ENCODE results near the gene CD6. TPM values are rescaled to one million over a fixed set of nuclear protein-coding genes. Genes with fewer than 3 reads are reported as not detected.

Gene CD6
- total RNA-seq, 1 experiment from 2014 or later, result not detected

DNA sequence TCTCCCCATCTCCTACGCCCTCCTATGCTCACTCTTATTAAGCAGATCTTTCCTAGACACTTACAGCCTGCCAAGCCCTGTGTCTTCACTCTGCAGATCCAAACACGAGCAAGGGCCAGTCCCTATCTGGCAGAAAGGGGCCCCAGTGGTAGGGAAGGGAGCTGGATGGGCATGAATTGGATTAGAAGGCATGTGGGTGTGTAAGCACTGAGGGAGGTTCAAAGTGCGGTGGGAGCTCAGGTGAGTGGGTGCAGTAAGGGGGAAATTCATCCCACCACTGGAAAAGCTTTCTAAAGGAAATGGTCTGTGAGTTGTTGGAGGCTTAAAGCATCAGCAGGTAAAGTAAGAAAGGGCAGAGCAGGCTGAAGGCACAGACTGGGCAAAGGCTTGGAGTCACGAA, 41.7 kb upstream of the CD6 start:
- Histone ChIP-seq H3K9me3 (replicated peaks) (no peaks in the 10 kb centered on the region), H3K27me3 (no peaks in the 10 kb centered on the region), H3K4me1 (peaks cover 8% of the 10 kb centered on the region; the same call in 1 of the 2 replicates), H3K4me3 (no peak overlapping the region), H3K27ac (no peak overlapping the region), H3K36me3 (peaks cover 7% of the 10 kb centered on the region; the same call in 1 of the 2 replicates)
- no peak for DNase-seq

DNA sequence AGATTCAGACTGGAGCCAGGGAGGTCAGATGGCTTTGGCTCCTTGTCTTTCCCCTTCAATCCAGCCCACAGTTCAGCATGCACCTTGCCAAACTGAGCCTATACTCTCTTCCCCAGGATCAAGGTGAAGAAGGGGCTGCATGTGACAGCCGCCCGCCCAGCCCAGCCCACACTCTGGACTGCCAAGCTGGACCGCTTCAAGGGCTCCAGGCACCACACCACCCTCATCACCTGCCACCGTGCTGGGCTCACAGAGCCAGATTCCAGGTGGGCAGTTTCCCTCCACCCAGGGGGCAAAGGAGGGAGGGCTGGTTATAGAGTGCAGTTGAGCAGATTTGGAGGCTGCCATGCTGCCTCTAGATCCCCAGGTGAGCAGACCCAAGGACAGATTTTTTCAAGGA, 41.1 kb upstream of the CD6 start:
- no peak overlapping the region for H3K27ac ChIP-seq
- H3K4me3 ChIP-seq, result no peak overlapping the region
- peaks cover 7% of the 10 kb centered on the region; the same call in 1 of the 2 replicates for H3K36me3 ChIP-seq

DNA sequence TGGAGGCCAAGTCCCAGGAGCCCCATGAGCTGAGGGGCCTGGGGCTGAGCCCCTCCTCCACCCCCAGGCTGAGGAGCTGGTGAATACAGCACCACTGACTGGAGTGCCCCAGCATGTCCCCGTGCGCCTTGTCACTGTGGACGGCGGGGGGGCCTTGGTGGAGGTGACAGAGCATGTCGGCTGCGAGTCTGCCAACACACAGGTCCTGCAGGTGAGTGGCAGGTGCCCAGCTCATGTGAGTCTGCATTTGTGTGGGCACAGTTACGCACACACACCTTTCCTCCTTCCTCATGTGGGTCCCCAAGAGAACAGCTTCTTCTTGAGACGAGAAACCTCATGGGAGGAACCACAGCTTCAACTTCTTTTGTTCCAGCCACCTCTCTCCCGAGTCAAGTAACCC, 39.6 kb upstream of the CD6 start:
- H3K27me3 ChIP-seq, result no peaks in the 10 kb centered on the region
- no peaks in the 10 kb centered on the region for H3K4me1 ChIP-seq
- H3K4me3 ChIP-seq, result no peak overlapping the region
- no peak overlapping the region for H3K27ac ChIP-seq
- H3K36me3 ChIP-seq, result peaks cover 7% of the 10 kb centered on the region; the same call in 1 of the 2 replicates
- DNase-seq, result no peak
- H3K9me3 ChIP-seq (replicated peaks), result no peaks in the 10 kb centered on the region

More for the DNA sequence above, 41.1 kb upstream of the CD6 start:
- Histone ChIP-seq H3K9me3 (replicated peaks) (no peaks in the 10 kb centered on the region), H3K27me3 (no peaks in the 10 kb centered on the region), H3K4me1 (peaks cover 5% of the 10 kb centered on the region; the same call in 1 of the 2 replicates)
- DNase-seq, result no peak

DNA sequence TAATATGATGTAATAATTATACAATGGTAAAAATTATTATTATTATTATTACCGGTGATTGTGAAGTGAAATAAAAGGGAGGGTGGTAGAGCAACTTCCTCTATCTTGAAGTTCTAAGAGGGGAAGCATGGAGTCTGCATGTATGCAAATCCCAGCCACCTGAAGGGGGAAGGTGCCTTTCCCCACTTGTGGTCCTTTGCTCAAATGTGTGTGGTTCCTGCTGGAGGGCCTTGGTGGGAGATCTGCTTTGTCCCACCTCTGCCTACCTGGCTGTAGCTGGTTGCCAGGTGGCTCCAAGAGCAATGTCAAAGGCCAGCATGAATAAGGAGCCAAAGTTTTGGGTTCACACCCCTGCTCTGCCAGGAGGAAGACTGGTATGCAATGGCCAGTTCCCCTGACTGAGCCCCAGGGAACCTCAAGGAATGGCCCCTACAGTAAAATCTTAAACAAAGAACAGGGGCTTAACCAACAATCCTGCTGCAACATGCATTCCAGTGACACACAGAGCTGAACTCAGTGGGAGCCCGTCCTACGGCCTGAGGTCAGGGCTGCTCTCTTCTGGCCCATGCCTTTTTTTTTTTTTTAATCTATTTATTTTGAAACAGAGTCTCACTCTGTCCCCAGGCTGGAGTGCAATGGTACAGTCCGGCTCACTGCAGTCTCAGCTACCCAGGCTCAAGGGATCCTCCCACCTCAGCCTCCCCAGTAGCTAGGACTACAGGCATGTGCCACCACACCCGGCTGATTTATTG, 38.7 kb upstream of the CD6 start:
- H3K36me3 ChIP-seq, result peaks cover 7% of the 10 kb centered on the region; the same call in 1 of the 2 replicates
- DNase-seq, result no peak
- H3K27ac ChIP-seq, result no peak overlapping the region
- no peaks in the 10 kb centered on the region for H3K27me3 ChIP-seq
- no peak overlapping the region for H3K4me3 ChIP-seq
- no peaks in the 10 kb centered on the region for H3K4me1 ChIP-seq
- no peaks in the 10 kb centered on the region for H3K9me3 ChIP-seq (replicated peaks)

DNA sequence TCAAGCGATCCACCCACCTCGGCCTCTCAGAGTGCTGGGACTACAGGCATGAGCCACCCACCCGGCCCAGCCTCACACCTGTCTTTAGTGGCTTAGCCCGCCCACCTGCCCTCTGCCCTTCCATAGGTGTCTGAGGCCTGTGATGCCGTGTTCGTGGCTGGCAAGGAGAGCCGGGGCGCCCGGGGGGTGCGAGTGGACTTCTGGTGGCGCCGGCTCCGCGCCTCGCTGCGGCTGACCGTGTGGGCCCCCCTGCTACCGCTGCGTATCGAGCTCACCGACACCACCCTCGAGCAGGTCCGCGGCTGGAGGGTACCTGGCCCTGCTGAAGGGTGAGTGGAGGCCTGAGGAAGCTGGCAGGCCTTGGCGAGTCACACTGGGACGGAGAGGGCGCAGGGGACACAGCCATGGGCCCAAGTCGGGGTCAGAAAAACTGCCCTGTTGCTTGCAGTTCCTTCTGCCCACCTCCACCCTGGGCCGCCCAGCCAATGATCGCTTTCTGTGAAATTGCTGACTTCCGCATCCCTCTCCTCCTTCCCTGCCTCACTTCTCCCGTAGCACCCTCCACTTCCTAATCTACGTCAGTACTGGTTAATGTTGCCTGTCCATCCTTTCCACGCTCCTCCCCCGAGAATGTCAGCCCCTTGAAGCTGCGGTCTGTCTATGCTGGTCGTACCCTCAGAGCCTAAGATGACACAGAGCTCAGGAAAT, 37.9 kb upstream of the CD6 start:
- H3K4me1 ChIP-seq, result no peaks in the 10 kb centered on the region
- no peak for DNase-seq
- H3K4me3 ChIP-seq, result no peak overlapping the region
- no peak overlapping the region for H3K27ac ChIP-seq
- peaks cover 4% of the 10 kb centered on the region; the same call in 1 of the 2 replicates for H3K36me3 ChIP-seq
- H3K27me3 ChIP-seq, result no peaks in the 10 kb centered on the region
- no peaks in the 10 kb centered on the region for H3K9me3 ChIP-seq (replicated peaks)

DNA sequence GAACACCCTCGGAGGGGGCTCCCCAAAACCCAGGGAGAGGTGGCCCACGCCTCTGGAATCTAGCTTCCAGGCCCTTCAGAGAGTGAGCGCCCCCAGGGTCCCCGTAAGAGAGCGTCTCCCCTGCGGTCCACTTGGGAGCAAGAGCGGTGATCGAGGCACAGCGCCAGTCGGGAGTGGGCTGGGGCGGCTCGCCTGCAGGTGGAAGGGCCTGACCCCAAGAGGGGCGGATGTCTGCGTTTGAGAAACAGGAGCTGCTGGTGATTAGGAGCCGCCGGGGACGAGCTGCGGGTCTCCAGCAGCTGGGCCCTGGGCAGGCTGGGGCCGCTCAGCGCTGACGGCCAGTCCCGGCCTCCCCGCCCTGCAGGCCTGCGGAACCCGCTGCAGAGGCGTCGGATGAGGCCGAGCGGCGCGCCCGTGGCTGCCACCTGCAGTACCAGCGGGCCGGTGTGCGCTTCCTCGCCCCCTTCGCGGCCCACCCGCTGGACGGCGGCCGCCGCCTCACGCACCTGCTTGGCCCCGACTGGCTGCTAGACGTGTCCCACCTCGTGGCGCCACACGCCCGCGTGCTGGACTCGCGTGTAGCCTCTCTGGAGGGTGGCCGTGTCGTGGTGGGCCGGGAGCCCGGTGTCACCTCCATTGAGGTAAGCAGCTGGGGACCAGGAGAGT, 37.2 kb upstream of the CD6 start:
- H3K36me3 ChIP-seq, result peaks cover 4% of the 10 kb centered on the region; the same call in 1 of the 2 replicates

DNA sequence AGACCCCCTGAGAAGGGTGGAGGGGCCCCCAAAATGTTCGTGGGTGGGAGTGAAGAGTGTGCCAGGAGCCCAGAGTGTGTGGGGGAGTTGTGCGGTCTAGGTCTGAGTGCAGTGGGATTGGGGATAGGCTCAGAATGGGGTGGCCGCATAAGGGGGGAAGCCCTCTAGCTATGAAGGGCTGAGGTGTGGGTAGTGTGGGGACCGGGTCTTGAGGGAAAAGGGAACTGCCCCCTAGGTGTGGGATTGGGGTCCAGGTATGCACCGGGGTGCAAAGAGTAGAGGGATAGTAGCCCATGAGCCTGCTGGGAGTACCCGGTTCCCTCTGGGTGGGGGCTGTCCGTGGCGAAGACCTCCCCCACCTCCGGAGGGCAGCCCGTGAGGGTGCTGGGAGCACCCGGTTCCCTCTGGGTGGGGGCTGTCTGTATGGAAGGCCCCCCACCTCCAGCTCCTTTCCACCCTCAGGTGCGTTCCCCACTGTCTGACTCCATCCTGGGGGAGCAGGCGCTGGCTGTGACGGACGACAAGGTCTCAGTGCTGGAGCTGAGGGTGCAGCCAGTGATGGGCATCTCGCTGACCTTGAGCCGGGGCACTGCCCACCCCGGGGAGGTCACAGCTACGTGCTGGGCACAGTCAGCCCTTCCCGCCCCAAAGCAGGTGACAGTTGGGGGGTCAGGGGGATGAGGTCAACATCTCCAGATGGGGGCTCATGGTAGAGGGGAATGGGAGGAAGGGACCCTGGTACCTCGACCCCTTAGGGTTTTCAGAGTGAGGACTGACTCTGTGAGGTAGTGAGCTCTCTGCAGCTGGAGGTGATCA, 36.5 kb upstream of the CD6 start:
- no peak for DNase-seq
- no peaks in the 10 kb centered on the region for H3K9me3 ChIP-seq (replicated peaks)
- H3K27ac ChIP-seq, result no peak overlapping the region
- no peaks in the 10 kb centered on the region for H3K27me3 ChIP-seq
- H3K4me3 ChIP-seq, result no peak overlapping the region
- H3K4me1 ChIP-seq, result no peaks in the 10 kb centered on the region
- peaks cover 4% of the 10 kb centered on the region; the same call in 1 of the 2 replicates for H3K36me3 ChIP-seq

More for the DNA sequence above, 37.2 kb upstream of the CD6 start:
- H3K4me1 ChIP-seq, result no peaks in the 10 kb centered on the region
- no peak overlapping the region for H3K4me3 ChIP-seq
- no peak overlapping the region for H3K27ac ChIP-seq
- H3K9me3 ChIP-seq (replicated peaks), result no peaks in the 10 kb centered on the region
- no peaks in the 10 kb centered on the region for H3K27me3 ChIP-seq
- DNase-seq, result no peak

DNA sequence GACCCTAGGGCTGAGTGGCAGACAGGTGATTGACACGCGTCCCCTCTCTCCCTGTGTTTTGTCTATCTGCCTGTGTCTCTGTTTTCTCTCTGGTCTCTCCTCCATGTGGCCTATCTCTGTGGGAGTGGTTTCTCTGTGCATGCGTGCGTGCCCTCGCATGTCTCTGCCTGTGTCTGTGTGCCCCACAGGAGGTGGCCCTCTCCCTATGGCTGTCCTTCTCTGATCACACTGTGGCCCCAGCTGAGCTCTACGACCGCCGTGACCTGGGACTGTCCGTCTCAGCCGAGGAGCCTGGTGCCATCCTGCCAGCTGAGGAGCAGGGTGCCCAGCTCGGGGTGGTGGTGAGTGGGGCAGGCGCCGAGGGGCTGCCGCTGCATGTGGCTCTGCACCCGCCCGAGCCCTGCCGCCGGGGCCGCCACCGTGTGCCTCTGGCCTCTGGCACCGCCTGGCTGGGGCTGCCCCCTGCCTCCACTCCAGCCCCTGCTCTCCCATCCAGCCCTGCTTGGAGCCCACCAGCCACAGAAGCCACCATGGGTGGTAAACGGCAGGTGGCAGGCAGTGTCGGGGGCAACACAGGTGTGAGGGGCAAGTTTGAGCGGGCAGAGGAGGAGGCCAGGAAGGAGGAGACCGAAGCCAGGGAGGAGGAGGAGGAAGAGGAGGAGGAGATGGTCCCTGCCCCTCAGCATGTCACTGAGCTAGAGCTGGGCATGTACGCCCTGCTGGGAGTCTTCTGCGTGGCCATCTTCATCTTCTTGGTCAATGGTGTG, 35.6 kb upstream of the CD6 start:
- Histone ChIP-seq H3K36me3 (peaks cover 3% of the 10 kb centered on the region; the same call in 1 of the 2 replicates), H3K27ac (no peak overlapping the region), H3K4me1 (no peaks in the 10 kb centered on the region), H3K9me3 (replicated peaks) (no peaks in the 10 kb centered on the region), H3K4me3 (no peak overlapping the region), H3K27me3 (no peaks in the 10 kb centered on the region)
- DNase-seq, result no peak

DNA sequence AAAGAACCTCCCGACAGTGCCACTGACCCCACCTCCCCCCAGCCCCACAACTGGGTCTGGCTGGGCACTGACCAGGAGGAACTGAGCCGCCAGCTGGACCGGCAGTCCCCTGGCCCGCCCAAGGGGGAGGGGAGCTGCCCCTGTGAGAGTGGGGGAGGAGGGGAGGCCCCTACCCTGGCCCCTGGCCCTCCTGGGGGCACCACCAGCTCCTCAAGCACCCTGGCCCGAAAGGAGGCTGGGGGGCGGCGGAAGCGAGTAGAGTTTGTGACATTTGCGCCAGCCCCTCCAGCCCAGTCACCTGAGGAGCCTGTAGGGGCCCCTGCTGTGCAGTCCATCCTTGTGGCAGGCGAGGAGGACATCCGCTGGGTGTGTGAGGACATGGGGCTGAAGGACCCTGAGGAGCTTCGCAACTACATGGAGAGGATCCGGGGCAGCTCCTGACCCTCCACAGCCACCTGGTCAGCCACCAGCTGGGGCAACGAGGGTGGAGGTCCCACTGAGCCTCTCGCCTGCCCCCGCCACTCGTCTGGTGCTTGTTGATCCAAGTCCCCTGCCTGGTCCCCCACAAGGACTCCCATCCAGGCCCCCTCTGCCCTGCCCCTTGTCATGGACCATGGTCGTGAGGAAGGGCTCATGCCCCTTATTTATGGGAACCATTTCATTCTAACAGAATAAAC, 34.9 kb upstream of the CD6 start:
- Histone ChIP-seq H3K9me3 (replicated peaks) (no peaks in the 10 kb centered on the region), H3K4me1 (no peaks in the 10 kb centered on the region), H3K4me3 (no peak overlapping the region), H3K36me3 (no peaks in the 10 kb centered on the region), H3K27me3 (no peaks in the 10 kb centered on the region), H3K27ac (no peak overlapping the region)
- DNase-seq, result no peak

DNA sequence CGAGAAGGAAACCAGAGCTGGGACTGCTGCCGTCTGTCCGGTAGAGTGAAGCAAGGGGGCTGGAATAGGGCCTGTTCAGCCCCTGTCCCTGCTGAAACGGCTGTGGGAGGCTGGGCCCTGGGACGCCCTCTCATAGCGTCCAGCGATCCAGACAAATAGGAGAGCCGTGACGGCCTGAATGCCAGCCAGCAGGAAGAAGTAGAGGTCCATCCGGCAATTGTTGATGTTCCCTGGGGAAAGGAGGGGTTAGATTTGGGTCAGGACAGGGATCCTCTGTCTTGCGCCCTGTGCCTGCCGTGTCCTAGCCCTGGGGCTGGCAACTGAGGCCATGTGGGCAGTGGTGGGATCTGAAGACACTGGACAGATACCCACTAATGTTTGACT, 34.3 kb upstream of the CD6 start:
- Histone ChIP-seq H3K36me3 (no peaks in the 10 kb centered on the region), H3K4me1 (no peaks in the 10 kb centered on the region), H3K4me3 (no peak overlapping the region), H3K27ac (no peak overlapping the region), H3K9me3 (replicated peaks) (no peaks in the 10 kb centered on the region), H3K27me3 (no peaks in the 10 kb centered on the region)
- no peak for DNase-seq

DNA sequence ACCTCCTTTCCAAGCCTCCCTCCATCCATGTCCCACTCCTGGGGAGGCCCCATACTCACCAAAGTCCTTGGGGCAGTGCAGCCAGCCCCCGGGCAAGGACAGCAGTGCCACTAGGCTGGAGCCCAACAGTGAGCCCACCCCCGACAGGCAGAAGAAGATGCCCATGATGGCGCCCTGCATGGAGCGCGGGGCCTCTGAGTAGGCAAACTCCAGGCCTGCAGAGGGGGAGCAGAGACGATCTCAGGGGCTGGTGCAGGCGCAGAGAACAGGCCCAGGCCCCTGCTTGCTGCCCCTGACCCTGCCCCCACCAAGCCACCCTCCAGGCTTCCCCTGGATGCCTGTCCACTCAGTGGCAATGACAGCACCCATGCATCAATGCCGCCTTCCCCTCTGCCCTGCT, 33.7 kb upstream of the CD6 start:
- no peak for DNase-seq
- Histone ChIP-seq H3K4me3 (no peak overlapping the region), H3K4me1 (no peaks in the 10 kb centered on the region), H3K27me3 (no peaks in the 10 kb centered on the region), H3K9me3 (replicated peaks) (no peaks in the 10 kb centered on the region), H3K27ac (no peak overlapping the region), H3K36me3 (no peaks in the 10 kb centered on the region)

DNA sequence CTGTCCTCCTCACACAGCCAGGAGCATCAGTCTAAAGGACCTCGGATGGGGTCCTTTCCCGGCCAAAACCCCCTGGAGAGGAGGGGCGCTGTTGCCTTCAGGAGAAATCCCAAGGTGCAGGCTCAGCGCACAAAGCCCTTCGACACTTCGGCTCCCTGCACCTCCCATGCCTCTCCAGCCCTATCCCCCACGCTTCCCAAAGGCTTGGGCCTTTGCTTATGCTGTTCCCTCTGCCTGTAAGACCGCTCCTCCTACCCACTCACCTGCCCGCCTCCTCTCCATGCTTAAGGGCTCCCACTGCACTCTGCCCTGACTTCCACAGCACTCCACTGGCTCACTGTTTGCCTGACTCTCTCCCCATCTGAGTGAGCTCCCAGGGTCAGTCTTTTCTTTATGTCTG, 33.0 kb upstream of the CD6 start:
- Histone ChIP-seq H3K27ac (no peak overlapping the region), H3K27me3 (no peaks in the 10 kb centered on the region), H3K4me1 (no peaks in the 10 kb centered on the region), H3K9me3 (replicated peaks) (no peaks in the 10 kb centered on the region), H3K4me3 (no peak overlapping the region), H3K36me3 (no peaks in the 10 kb centered on the region)
- no peak for DNase-seq

DNA sequence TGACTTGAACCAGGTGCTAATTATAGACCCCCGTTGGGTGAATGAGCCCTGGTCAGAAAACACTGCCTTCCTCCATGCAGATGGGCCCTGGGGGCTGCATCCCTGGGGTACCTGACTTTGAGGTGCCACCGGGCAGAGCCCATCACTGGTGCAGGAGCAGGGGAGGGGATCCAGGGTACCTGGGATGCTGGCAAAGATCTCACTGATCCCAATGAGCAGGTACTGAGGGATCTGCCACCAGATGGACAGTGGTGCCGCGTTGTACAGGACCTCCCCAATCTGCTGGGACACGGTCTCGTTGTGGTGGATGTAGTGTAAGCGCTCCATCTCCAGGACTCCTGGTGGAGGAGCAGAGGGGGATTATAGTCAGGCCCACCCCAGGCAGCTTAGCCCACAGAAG, 32.2 kb upstream of the CD6 start:
- Histone ChIP-seq H3K27me3 (no peaks in the 10 kb centered on the region), H3K27ac (no peak overlapping the region), H3K4me3 (no peak overlapping the region), H3K36me3 (no peaks in the 10 kb centered on the region), H3K9me3 (replicated peaks) (no peaks in the 10 kb centered on the region), H3K4me1 (no peaks in the 10 kb centered on the region)
- DNase-seq, result no peak
